ENCODE measurements around the gene SLC2A1. TPM values are rescaled to one million over a fixed set of nuclear protein-coding genes. Genes with fewer than 3 reads are reported as not detected.

The SLC2A1 gene
- total RNA-seq, 1 experiment from 2014 or later = 204 TPM

- no peak for DNase-seq (ENCODE audit: low read depth)
These were observed 22.7 kb upstream of the SLC2A1 start for GRCh38 chr1:42981255-42981805.

GRCh38 chr1:42979896-42980800 lies 21.5 kb upstream of the SLC2A1 start:
- DNase-seq (ENCODE audit: low read depth) = no peak

GRCh38 chr1:42979036-42979430 lies 20.4 kb upstream of the SLC2A1 start:
- no peak for DNase-seq (ENCODE audit: low read depth)

GRCh38 chr1:42978317-42979035 lies 19.8 kb upstream of the SLC2A1 start:
- no peak for DNase-seq (ENCODE audit: low read depth)

- DNase-seq (ENCODE audit: low read depth) = no peak
These were observed 19.0 kb upstream of the SLC2A1 start for GRCh38 chr1:42977653-42978052.

- no peak for DNase-seq (ENCODE audit: low read depth)
These were observed 17.0 kb upstream of the SLC2A1 start for GRCh38 chr1:42975561-42976225.

- no peak for DNase-seq (ENCODE audit: low read depth)
These were observed 16.2 kb upstream of the SLC2A1 start for GRCh38 chr1:42974767-42975437.

GRCh38 chr1:42973799-42974198 lies 15.1 kb upstream of the SLC2A1 start:
- DNase-seq (ENCODE audit: low read depth) = no peak

- no peak for DNase-seq (ENCODE audit: low read depth)
These were observed 14.6 kb upstream of the SLC2A1 start for GRCh38 chr1:42973286-42973685.

GRCh38 chr1:42971841-42972291 lies 13.2 kb upstream of the SLC2A1 start:
- peak; percentile 75 for DNase-seq (ENCODE audit: low read depth)

GRCh38 chr1:42970143-42970542 lies 11.5 kb upstream of the SLC2A1 start:
- DNase-seq (ENCODE audit: low read depth) = no peak

- DNase-seq (ENCODE audit: low read depth) = no peak
These were observed 10.0 kb upstream of the SLC2A1 start for GRCh38 chr1:42968654-42969053.

- peak; percentile 96 for DNase-seq (ENCODE audit: low read depth)
These were observed 8.3 kb upstream of the SLC2A1 start for GRCh38 chr1:42966688-42967612.

- DNase-seq (ENCODE audit: low read depth) = no peak
These were observed 6.7 kb upstream of the SLC2A1 start for GRCh38 chr1:42965378-42965777.

- no peak for DNase-seq (ENCODE audit: low read depth)
These were observed 5.6 kb upstream of the SLC2A1 start for GRCh38 chr1:42964044-42964812.

- DNase-seq (ENCODE audit: low read depth) = peak; percentile 47
These were observed 4.8 kb upstream of the SLC2A1 start for GRCh38 chr1:42963378-42964043.

GRCh38 chr1:42962641-42963377 lies 4.1 kb upstream of the SLC2A1 start:
- no peak for DNase-seq (ENCODE audit: low read depth)

Data from HT1080 (cell line).